HepG2 (cell line): ENCODE results near the gene TSEN54. TPM values are rescaled to one million over a fixed set of nuclear protein-coding genes. Genes with fewer than 3 reads are reported as not detected.

ENCODE experiments used
- IRF1 ChIP-seq: sonication (generic); formaldehyde crosslinking; IDR thresholded peaks from 2 replicates; pipeline ENCODE4 v1.4.0; 2020; ENCODE audit warnings: low read depth, mild to moderate bottlenecking, missing genetic modification reagents
- MEIS1 ChIP-seq: sonication (generic); formaldehyde crosslinking; IDR thresholded peaks from 2 replicates; pipeline ENCODE4 v1.9.0; 2021; ENCODE audit warnings: mild to moderate bottlenecking, missing genetic modification reagents, moderate library complexity, borderline replicate concordance
- NR2F2 ChIP-seq: IDR thresholded peaks from 2 replicates; pipeline ENCODE4 v1.6.1; 2012; ENCODE audit warnings: low read depth, inconsistent platforms, borderline replicate concordance
- PAF1 ChIP-seq: IDR thresholded peaks from 2 replicates; pipeline ENCODE4 v1.6.1; 2016; ENCODE audit warnings: missing genetic modification reagents, missing compliant biosample characterization
- SRSF1 ChIP-seq: fragments of 200-400 bp; formaldehyde crosslinking; optimal IDR thresholded peaks from 2 replicates; pipeline ENCODE3; 2017; ENCODE audit warnings: mild to moderate bottlenecking, low read depth, low read length, moderate library complexity
- XBP1 ChIP-seq: sonication (generic); formaldehyde crosslinking; IDR thresholded peaks from 2 replicates; pipeline ENCODE4 v1.5.0; 2020; ENCODE audit warnings: missing genetic modification reagents
- ZBTB40 ChIP-seq, 2 experiments: fragments of 450-650 bp in 1 of 2; sonication (generic) in 1 of 2; formaldehyde crosslinking in 1 of 2; IDR thresholded peaks; 2 replicates each; pipeline versions ENCODE4 v1.6.1 to v1.8.0; 2016 to 2022; ENCODE audit warnings: antibody characterized with exemption in 1 of 2, mild to moderate bottlenecking in 1 of 2, missing genetic modification reagents in 1 of 2
- ZNF180 ChIP-seq: sonication (generic); formaldehyde crosslinking; IDR thresholded peaks from 2 replicates; pipeline ENCODE4 v1.4.0; 2020; ENCODE audit warnings: low read depth, missing genetic modification reagents, borderline replicate concordance
- ZNF317 ChIP-seq: sonication (generic); formaldehyde crosslinking; IDR thresholded peaks from 2 replicates; pipeline ENCODE4 v1.5.0; 2020; ENCODE audit warnings: mild to moderate bottlenecking, missing genetic modification reagents
- ZNF441 ChIP-seq: sonication (generic); formaldehyde crosslinking; IDR thresholded peaks from 2 replicates; pipeline ENCODE4 v1.7.0; 2021; ENCODE audit warnings: missing genetic modification reagents, borderline replicate concordance
- ZNF496 ChIP-seq: sonication (generic); formaldehyde crosslinking; IDR thresholded peaks from 2 replicates; pipeline ENCODE4 v1.8.1; 2023; ENCODE audit warnings: mild to moderate bottlenecking, moderate library complexity, missing genetic modification reagents; ENCODE audit not compliant: insufficient replicate concordance
- ZNF530 ChIP-seq: sonication (generic); formaldehyde crosslinking; IDR thresholded peaks from 2 replicates; pipeline ENCODE4 v1.5.0; 2020; ENCODE audit warnings: low read depth, mild to moderate bottlenecking, missing genetic modification reagents
- ZNF782 ChIP-seq: sonication (generic); formaldehyde crosslinking; IDR thresholded peaks from 2 replicates; pipeline ENCODE4 v1.4.0; 2020; ENCODE audit warnings: missing genetic modification reagents, mild to moderate bottlenecking, borderline replicate concordance
- ZNF883 ChIP-seq: sonication (generic); formaldehyde crosslinking; IDR thresholded peaks from 2 replicates; pipeline ENCODE4 v1.5.1; 2020; ENCODE audit warnings: mild to moderate bottlenecking, missing genetic modification reagents; ENCODE audit errors: not compliant biosample characterization
- polyA plus RNA-seq, 8 experiments: library from polyadenylated mRNA; depleted of rRNA in 3 of 8; stranded (reverse) in 7 of 8; unstranded in 1 of 8; fragments of >200 nt; fragmentation: Illumina TruSeq in 4 of 8; extraction: Trizol in 4 of 8; gene quantifications; 2 replicates each; pipeline versions ENCODE4 v1.2.1 to v1.2.3, GENCODE V29; 2011 to 2016; ENCODE audit warnings: low read depth in 4 of 8, missing spikeins in 1 of 8, mixed read lengths in 1 of 8; ENCODE audit not compliant: insufficient read depth in 1 of 8
- total RNA-seq, 5 experiments: library from RNA; depleted of rRNA; stranded (reverse); fragments of >200 nt; fragmentation: Illumina TruSeq; extraction: Trizol; gene quantifications; 2 replicates each; pipeline ENCODE4 v1.2.3, GENCODE V29; 2016; ENCODE audit warnings: low read depth in 1 of 5
- TF ChIP-seq, protein P1 (sequence below): sonication (generic); formaldehyde crosslinking; IDR thresholded peaks from 2 replicates; pipeline ENCODE4 v1.4.0; 2020; ENCODE audit warnings: missing genetic modification reagents; ENCODE audit errors: not compliant biosample characterization
- TF ChIP-seq, protein P2 (sequence below): sonication (generic); formaldehyde crosslinking; IDR thresholded peaks from 2 replicates; pipeline ENCODE4 v1.5.0; 2020; ENCODE audit warnings: missing genetic modification reagents
- TF ChIP-seq, protein P3 (sequence below): sonication (generic); formaldehyde crosslinking; IDR thresholded peaks from 2 replicates; pipeline ENCODE4 v1.4.0; 2020; ENCODE audit warnings: mild to moderate bottlenecking, missing genetic modification reagents

The TSEN54 gene
- total and polyA plus RNA-seq, 2 of the 13 experiments (the other 11 are each of a cell fraction or from before 2014, with no cell fraction given) = 62.9 to 63.3 TPM

- TF ChIP-seq ZBTB40 (IDR thresholded peaks at IDR 0.05) = no peak
- TF ChIP-seq ZBTB40 (CRISPR knock-in tag; IDR thresholded peaks at IDR 0.05) = peak; percentile 38; the same call in 1 of the 2 replicates
- no peak for TF ChIP-seq ZNF496 (CRISPR knock-in tag)
- TF ChIP-seq PAF1 (CRISPR knock-in tag) = no peak
- TF ChIP-seq XBP1 = no peak
- no peak for TF ChIP-seq ZNF317 (CRISPR knock-in tag)
- TF ChIP-seq IRF1 (CRISPR knock-in tag) = no peak
- TF ChIP-seq, protein P1, sequence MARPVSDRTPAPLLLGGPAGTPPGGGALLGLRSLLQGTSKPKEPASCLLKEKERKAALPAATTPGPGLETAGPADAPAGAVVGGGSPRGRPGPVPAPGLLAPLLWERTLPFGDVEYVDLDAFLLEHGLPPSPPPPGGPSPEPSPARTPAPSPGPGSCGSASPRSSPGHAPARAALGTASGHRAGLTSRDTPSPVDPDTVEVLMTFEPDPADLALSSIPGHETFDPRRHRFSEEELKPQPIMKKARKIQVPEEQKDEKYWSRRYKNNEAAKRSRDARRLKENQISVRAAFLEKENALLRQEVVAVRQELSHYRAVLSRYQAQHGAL (CRISPR knock-in tag) = no peak
- TF ChIP-seq, protein P2, sequence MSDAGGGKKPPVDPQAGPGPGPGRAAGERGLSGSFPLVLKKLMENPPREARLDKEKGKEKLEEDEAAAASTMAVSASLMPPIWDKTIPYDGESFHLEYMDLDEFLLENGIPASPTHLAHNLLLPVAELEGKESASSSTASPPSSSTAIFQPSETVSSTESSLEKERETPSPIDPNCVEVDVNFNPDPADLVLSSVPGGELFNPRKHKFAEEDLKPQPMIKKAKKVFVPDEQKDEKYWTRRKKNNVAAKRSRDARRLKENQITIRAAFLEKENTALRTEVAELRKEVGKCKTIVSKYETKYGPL (CRISPR knock-in tag) = no peak
- TF ChIP-seq NR2F2 = no peak
- no peak for TF ChIP-seq ZNF441 (CRISPR knock-in tag)
- no peak for TF ChIP-seq ZNF530 (CRISPR knock-in tag)
- TF ChIP-seq ZNF180 (CRISPR knock-in tag) = no peak
- TF ChIP-seq MEIS1 (CRISPR knock-in tag) = no peak
- TF ChIP-seq SRSF1 = no peak
- TF ChIP-seq ZNF782 = 0 out of 2 replicates have a peak, but pooled peaks have one; percentile 20
- TF ChIP-seq, protein P3, sequence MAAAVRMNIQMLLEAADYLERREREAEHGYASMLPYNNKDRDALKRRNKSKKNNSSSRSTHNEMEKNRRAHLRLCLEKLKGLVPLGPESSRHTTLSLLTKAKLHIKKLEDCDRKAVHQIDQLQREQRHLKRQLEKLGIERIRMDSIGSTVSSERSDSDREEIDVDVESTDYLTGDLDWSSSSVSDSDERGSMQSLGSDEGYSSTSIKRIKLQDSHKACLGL (CRISPR knock-in tag) = no peak
- TF ChIP-seq ZNF883 (CRISPR knock-in tag) = no peak
Measured at GRCh38 chr17:75514919-75515495, 1.3 kb upstream of the TSEN54 start (continued).
